Colonic mucosa (tissue), 4 donors: ENCODE results near the gene CYTH3. TPM values are rescaled to one million over a fixed set of nuclear protein-coding genes. Genes with fewer than 3 reads are reported as not detected.

Experiments
- DNase-seq: peaks from one replicate; pipeline ENCODE4 v3.0.0-alpha.2; 2020
- H3K27ac ChIP-seq: fragments of 200-600 bp; one replicate; pipeline ENCODE4 v1.8.0; 2021
- H3K27me3 ChIP-seq: fragments of 200-600 bp; one replicate; pipeline ENCODE4 v1.8.0; 2021
- H3K36me3 ChIP-seq: fragments of 200-600 bp; one replicate; pipeline ENCODE4 v1.8.0; 2021
- H3K4me1 ChIP-seq: fragments of 200-600 bp; one replicate; pipeline ENCODE4 v1.8.0; 2021; ENCODE audit warnings: mild to moderate bottlenecking
- H3K4me3 ChIP-seq: fragments of 200-600 bp; one replicate; pipeline ENCODE4 v1.8.0; 2021
- H3K9ac ChIP-seq, 2 donors: one replicate each; pipeline ENCODE4 v1.7.0; 2013; ENCODE audit warnings: control low read depth in 2 of 2, low read depth in 2 of 2, low read length in 2 of 2
- H3K9me3 ChIP-seq: fragments of 200-600 bp; one replicate; pipeline ENCODE4 v1.8.0; 2021
- CTCF ChIP-seq: fragments of 200-600 bp; IDR thresholded peaks from one replicate; pipeline ENCODE4 v1.8.0; 2022; ENCODE audit warnings: antibody characterized with exemption, mild to moderate bottlenecking
- intact Hi-C: fragments of 100-400 bp; cut with DNase I; formaldehyde crosslinking; loops from one replicate; pipeline ENCODE4 v1.14.1; 2022
- total RNA-seq, 2 donors: library from RNA; stranded (reverse); fragmentation: NEBNext Ultra II Directional in 1 of 2; extraction: Animal tissue kit (Norgen Biotek cat#: 25700) in 1 of 2; gene quantifications; one replicate each; pipeline ENCODE4 v1.2.1, GENCODE V29; 2021
- donor health status: healthy.
- donor health status: DM: no; HTN: no; CAD: no.
- donor health status: DM: no; HTN: no; CAD: no.

The CYTH3 gene
- total RNA-seq, 2 donors from 2014 or later, result 9.1 to 11.3 TPM

DNA sequence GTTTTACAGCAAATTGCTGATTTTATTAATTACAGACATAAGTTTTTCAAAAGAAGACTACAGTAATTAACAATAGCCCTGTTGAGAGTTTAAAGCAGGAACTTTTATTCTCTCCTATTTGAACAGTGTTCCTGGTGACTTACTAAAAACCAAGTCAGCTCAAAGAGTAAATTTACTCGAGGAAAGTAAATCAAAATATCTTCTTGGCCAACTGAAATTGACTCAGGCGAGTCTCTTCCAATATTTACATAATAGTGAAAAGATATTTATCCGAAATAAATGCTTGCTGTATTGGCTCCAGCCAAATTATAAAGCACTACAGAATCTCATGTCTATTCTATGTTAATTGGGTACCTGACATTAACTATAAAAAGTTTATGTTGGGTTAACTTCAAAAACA lies 13.2 kb downstream of the CYTH3 start:
- Histone ChIP-seq H3K36me3 (no peaks in the 10 kb centered on the region), H3K27ac (no peak overlapping the region), H3K4me1 (no peaks in the 10 kb centered on the region), H3K27me3 (no peaks in the 10 kb centered on the region), H3K9me3 (no peaks in the 10 kb centered on the region), H3K4me3 (no peak overlapping the region), H3K9ac (no peak overlapping the region)
- TF ChIP-seq CTCF, result no peak
- DNase-seq, result no peak
- intact Hi-C loops, result no loop called here

DNA sequence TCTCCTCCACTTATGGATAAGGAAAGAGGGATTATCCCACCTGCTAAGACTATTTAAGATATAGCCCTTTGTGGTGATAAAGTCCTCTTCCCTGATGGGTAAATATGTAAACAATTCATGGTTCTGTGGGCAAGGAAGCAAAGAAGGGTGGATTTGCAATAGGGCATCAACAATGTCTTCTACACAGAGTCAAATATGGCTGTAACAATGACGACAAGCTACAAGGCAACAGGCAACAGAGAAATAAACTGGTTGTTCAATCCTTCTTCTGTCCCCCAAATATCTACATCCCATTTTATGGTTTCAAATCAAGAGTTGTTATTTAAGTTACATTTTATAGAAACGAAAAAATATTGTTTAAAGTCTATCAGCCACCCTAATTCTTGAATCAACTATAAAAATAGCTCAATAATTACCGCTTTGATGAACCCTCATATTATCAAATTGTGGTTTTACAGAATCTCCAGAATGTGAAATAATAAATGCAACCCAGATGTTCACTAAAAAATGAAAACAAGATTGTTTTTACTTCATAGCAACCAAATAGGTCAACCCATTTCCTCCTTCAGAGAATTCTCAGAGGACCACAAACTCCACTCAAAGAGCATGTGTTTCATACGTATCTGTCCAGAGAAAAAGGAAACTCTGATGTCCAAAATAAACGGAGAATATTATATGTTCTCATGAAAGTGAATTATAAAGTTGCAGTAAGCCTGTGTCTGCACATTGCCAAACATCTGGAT lies 13.8 kb downstream of the CYTH3 start:
- intact Hi-C loops, result no loop called here
- no peaks in the 10 kb centered on the region for H3K4me1 ChIP-seq
- no peak overlapping the region for H3K9ac ChIP-seq
- no peaks in the 10 kb centered on the region for H3K27me3 ChIP-seq
- no peak for DNase-seq
- no peak overlapping the region for H3K4me3 ChIP-seq
- TF ChIP-seq CTCF, result no peak
- no peak overlapping the region for H3K27ac ChIP-seq
- no peaks in the 10 kb centered on the region for H3K36me3 ChIP-seq
- no peaks in the 10 kb centered on the region for H3K9me3 ChIP-seq

GRCh38 chr7:6257675-6258074 lies 14.7 kb downstream of the CYTH3 start:
- Histone ChIP-seq H3K27me3 (no peaks in the 10 kb centered on the region), H3K27ac (no peak overlapping the region), H3K4me1 (no peaks in the 10 kb centered on the region), H3K36me3 (no peaks in the 10 kb centered on the region), H3K9ac (no peak overlapping the region), H3K4me3 (no peak overlapping the region), H3K9me3 (no peaks in the 10 kb centered on the region)
- no peak for TF ChIP-seq CTCF
- DNase-seq, result no peak
- intact Hi-C loops, result no loop called here

GRCh38 chr7:6256677-6257535 lies 15.5 kb downstream of the CYTH3 start:
- DNase-seq, result peak; percentile 32
- Histone ChIP-seq H3K27ac (no peak overlapping the region), H3K27me3 (no peaks in the 10 kb centered on the region), H3K9ac (no peak overlapping the region), H3K4me3 (no peak overlapping the region), H3K4me1 (no peaks in the 10 kb centered on the region), H3K9me3 (no peaks in the 10 kb centered on the region), H3K36me3 (no peaks in the 10 kb centered on the region)
- intact Hi-C loops, result no loop called here
- TF ChIP-seq CTCF, result no peak

GRCh38 chr7:6256109-6256483 lies 16.3 kb downstream of the CYTH3 start:
- Histone ChIP-seq H3K36me3 (no peaks in the 10 kb centered on the region), H3K4me1 (no peaks in the 10 kb centered on the region)
- no peak for TF ChIP-seq CTCF

More at GRCh38 chr7:6256109-6256483, 16.3 kb downstream of the CYTH3 start:
- no peak for DNase-seq
- H3K27me3 ChIP-seq, result no peaks in the 10 kb centered on the region
- H3K4me3 ChIP-seq, result no peak overlapping the region
- H3K9me3 ChIP-seq, result no peaks in the 10 kb centered on the region
- intact Hi-C loops, result no loop called here
- no peak overlapping the region for H3K27ac ChIP-seq
- H3K9ac ChIP-seq, result no peak overlapping the region
